Measurements from ENCODE around the gene CD44. TPM values are rescaled to one million over a fixed set of nuclear protein-coding genes. Genes with fewer than 3 reads are reported as not detected.
A peak's percentile ranks its signal among the peaks of the same experiment; 100 is the strongest.

CD44 gene
- total RNA-seq, 1 donor from 2014 or later = 188 TPM

DNA sequence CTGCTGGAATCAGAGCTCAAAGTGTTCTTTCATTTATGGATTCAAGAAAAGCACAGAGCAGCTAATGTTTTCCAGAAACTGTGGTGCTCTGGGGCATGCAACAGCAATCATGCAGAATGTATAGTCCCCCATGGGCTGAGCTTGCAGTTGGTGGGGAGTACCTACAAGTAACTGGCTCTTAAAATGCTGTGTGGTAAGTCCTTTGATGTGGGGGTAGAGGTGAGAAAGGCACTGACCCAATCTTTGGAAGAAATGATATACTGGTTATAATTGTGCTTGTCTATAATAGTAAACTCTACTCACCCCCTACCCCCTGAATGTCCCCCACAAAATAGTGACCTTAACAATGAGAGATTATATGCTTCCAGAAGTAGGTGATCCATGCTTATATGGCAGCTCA lies 29.1 kb upstream of the CD44 start:
- intact Hi-C loops (cut with DNase I) = no loop called here
- DNase-seq (ENCODE audit: low spot score) (no peak), ATAC-seq (no peak)

DNA sequence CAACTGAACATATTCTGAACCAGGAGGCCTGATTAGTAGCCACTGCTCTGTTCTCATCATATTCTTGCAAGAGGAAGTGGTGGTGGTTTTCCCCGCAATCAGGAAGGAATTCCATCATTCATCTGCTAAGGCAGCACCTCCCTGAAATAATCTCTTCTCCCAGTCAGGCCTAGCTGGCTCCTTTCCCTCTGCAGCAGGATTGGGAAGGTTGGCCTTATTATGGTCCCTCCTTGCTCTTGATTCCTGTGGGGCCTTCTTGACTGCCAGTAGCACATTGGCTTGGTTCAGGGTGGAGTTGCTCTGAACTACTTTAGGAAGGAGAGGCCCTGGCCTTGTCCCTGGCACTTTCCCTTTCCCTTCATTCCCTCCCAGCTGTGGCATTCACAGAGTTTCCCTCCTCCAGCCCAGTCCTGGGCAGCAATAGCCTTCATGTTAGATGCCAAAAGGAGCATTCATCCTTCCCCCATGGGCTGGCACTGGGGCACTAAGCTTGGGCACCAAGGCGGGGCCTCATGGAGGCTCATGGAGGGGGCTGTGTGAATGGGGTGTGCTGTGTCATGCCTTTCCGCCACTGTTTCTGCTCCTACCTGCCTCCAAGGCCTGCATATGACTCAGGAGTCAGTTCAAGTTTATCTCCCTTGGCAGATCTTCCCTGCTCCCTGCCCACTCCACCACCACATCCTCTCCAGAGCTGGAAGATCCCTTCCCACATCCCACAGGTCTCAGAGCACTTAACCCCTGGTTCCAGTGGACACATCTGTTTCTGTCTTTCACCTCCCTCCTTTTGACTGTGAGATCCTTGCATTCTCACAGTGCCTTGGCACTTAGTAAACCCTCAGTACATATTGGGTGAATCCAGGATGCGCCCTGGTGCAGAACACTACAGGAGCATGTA lies 27.6 kb upstream of the CD44 start:
- intact Hi-C loops (cut with DNase I) = no loop called here
- no peak for DNase-seq (ENCODE audit: low spot score)
- no peak for ATAC-seq

DNA sequence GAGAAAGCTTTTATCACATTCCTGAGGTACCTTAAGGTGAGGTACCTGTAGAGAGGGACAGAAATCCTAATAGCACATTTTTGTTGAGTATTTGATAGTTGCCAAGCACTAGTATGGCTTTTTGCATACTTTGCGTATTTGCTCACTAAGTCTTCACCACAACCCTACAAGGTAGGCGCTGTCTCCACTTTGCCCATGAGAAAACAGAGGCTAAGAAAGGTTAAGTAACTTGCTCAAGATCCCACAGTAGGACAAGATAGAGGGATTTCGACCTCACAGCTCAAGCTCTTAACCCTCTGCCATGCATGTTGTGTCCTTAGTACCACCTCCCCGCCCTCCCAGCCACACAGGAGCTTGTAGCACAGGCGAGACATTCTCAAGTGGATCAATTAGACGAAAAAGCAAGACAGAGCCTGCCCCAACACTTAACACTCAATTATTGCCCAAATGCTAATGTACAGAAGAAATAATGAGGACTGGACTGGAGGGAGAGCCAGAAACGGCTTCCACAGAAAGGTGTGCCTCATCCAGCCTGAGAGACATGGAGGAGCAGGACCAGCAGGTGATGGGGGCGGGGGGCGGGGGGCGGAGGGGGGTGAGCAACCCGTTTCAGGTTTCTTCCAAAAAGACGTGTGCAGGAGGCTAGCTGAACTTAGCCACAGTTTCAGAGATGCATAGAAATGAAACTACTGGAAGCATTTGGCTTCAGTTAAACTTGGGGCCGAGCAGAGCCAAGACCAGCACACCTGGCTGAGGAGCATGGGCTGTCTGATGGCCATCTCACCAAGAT lies 26.7 kb upstream of the CD44 start:
- DNase-seq (ENCODE audit: low spot score) = no peak
- ATAC-seq = no peak
- intact Hi-C loops (cut with DNase I) = no loop called here

DNA sequence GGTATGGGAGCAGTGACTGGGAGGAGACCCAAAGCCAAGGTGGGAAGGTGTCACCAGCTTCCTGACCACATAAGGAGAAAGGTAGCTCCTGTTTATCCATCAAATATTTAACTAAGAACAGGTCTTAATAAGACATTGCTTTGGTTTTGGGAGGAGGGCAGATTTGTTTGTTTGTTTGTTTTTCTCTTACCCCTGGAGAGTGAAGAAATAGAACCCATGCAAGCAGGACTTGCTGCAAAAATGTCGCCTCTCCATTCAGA lies 26.2 kb upstream of the CD44 start:
- ATAC-seq (no peak), DNase-seq (ENCODE audit: low spot score) (no peak)
- intact Hi-C loops (cut with DNase I) = no loop called here

DNA sequence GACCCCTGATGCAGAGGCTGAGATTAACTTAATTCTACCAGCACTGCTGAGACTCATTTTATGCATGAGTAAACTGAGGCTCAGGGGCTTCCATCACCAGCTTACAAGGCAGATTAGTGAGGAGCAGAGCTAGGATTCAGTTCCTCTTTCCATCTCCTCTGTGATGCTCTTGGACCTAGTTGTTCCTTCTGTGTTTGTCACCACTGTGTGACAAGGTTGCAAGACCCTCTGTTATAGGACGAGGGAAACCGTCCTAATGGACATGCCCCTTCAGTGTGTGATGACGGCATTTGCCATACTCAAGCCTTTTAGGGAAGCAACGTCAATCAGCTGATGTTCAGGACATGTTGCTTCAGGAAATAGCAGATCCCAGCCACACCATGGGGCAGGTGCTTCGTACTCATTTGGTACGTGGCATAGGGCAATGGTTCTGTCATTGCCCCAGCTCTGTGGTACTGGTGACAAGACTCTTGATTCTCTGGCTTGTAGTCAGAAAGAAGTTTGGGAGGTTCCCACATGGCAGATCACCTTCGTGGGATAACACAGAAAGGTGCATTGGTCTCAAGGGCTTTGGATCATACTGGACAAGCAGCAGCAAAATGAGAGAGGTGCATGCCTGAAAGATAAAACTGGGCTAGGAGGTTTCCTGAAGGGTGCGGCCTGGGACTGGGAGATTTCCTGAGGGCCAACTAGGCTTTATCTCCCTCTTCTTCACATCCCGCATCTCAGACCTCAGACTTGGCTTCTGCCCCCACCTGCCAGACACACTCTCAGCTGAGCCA lies 23.9 kb upstream of the CD44 start:
- DNase-seq (ENCODE audit: low spot score) (no peak), ATAC-seq (no peak)
- intact Hi-C loops (cut with DNase I) = no loop called here

DNA sequence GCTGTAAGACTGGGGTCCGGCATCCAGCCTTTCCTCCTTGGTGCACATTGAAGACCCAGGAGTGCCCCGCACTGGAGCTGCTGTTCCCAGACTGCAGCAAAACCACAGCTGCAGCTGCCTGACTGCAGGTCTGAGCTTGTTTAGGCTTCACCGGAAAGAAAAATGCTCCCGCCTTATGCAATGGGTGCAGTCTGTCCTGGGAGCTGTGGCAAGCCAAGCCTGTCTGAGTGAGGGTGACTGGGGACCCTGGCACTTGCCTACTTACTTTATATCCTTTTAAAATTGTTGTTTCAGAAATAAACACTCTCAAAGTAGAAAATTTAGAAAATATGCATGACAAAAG lies 23.3 kb upstream of the CD44 start:
- no peak for ATAC-seq

DNA sequence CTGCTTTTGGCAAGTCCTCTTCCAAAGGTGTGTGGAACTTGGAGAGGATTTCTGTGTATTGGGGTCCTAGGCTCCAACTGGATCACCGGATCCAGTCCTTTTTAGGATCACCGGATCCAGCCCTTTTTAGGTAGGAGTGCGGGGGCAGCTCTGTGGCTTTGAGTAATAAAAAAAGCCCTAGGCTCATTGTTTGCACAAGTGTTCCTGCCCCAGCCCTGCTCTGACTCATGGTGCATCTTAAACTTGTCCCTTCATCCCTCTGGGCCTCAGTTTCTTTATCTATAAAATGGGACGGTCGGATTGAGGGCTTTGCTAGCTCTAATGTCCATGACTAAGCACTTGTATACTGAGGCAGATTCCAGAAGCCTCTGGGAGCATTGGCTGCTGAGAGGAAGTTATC lies 22.7 kb upstream of the CD44 start:
- ATAC-seq = no peak
- intact Hi-C loops (cut with DNase I) = no loop called here

More for the DNA sequence above, 23.3 kb upstream of the CD44 start:
- DNase-seq (ENCODE audit: low spot score) = no peak
- intact Hi-C loops (cut with DNase I) = no loop called here

DNA sequence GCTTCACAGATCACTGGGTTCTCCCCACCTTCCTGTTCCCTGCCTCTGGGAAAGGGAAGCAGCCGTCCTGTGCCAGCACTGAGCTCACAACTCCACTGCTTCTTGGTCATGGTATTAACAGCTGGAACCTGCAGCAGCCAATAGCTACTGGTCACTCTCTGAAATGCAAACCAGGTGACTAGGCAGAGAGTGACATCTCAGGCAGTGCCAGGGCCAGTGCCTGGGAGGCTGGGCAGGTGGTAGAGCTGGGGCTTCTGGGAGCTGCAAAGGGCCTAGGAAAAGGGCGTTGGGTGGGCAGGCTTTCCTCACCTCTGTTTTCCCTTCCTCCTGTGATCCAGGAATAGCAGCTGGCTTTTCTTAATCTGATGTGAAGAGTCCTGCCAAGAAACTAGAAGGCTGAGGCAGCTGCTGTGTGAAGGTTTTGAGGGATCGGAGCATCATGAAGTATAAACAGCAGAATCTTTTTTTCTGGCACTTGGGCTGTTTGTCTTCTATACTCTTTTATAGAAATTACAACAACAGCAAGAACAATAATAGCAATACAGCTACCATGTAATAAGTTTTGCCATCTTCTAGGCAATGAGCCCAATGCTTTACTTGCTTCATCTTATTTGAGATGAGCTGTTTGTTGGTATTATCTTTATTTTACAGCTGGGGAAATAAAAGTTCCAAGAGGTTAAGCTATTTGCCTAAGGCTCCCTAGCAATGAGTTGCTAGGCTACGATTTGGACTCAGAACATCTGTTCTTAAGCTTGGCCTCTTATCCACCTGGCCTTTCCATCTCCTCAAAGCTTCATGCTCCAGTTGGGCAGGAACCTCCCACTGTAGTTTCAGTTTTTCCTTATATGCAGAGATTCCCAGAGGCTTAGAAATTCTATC lies 22.0 kb upstream of the CD44 start:
- ATAC-seq = peak; percentile 38
- DNase-seq (ENCODE audit: low spot score) = no peak
- intact Hi-C loops (cut with DNase I) = no loop called here

More for the DNA sequence above, 22.7 kb upstream of the CD44 start:
- DNase-seq (ENCODE audit: low spot score) = no peak

DNA sequence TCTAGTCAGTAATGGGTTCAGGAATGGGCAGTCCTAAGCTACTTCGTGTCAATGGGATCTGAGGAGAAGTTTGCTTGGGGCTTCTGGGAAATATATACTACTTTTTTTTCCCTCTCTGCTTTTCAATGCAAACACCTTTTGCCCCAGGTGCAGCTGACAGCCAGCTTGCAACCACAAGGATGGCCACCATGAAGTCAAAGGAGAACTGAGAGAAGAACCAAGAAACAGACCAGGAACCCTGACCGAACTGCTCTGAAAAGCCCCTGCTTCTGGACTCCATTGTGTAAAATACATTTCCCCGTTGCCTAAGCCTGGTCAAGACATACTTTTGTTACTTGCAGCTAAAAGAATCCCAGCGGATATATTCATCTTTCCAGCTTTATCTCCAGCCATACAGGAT lies 20.1 kb upstream of the CD44 start:
- intact Hi-C loops (cut with DNase I) = no loop called here
- DNase-seq (ENCODE audit: low spot score) (no peak), ATAC-seq (no peak)

DNA sequence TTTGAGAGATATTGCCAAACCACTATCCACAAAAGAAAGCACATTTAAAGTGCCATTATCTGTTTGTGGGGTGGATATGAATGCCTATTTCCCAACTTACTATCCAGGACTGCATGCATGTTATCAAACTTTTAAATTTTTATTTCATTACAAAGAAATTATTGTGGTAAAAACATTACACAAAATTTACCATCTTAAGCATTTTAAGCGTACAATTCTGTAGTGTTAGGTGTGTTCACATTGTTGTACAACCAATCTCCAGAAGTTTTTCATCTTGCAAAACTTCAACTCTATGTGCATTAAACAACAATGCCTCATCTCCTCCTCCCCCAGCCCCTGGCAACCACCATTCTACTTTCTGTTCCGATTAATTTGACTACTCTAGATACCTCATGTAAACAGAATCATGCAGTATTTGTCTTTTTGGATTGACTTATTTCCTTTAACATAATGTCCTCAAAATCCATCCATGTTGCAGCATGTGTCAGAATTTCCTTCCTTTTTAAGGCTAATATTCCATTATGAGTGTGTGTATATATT lies 17.6 kb upstream of the CD44 start:
- DNase-seq (ENCODE audit: low spot score) (no peak), ATAC-seq (no peak)
- intact Hi-C loops (cut with DNase I) = no loop called here

DNA sequence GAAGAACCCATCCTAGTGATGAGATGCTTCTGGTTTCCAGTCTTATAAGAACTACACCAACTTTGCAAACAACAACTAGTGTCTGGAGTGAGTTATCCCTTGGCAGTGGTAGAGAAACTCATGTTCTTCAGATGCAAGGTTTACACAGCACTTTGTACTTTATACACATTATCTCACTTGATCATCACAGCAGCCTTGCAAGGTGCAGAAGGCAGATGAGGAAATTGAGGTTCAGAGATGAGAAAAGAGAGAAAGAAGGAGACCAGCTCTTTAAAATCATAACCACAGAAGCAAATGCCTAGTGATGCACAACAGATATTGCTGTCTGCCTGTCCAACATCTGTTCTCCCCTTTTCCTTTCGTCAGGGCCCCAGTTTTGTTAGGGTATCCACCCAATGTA lies 16.7 kb upstream of the CD44 start:
- ATAC-seq = no peak
- DNase-seq (ENCODE audit: low spot score) = no peak
- intact Hi-C loops (cut with DNase I) = no loop called here

DNA sequence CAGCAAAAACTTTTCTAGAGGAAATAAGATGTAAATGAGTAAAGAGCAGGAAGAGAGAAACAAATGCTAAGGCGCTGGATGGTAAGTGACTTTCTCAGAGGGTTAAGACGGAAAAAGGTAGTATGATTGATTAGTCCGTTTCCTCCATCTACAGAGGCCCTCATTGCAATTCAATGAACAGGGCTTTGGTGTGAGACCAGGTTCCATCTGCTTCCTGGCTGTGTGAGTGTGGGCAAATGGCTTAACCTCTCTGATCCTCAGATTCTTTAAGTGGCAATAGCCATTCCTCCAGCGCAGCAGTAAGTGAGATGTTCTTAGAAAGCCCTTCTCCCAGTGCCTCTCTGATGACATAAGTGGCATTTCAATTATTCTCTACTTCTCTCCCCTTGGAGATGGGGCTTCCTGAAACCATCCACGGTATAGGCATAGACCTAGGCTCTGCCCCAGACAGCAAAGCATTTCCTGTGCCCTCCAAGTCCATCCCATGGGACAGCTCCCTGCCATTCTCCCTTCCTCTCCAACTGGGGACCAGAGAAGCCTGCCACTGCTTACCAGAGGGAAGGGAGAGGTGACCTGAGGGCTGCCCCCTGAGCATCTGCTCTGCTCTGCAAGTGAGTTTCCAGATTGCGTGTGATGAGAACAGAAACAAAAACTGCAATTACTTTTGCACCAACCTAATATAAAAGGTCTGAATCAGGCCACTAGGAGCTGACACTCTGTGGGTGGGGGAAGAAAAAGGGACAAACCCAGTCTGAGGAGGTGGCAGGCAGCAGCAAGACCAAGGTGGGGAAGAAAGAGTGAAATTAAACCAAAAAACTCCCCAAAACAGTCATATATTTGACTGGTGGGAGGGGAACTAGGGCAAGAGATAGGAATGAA lies 12.7 kb upstream of the CD44 start:
- ATAC-seq (no peak), DNase-seq (ENCODE audit: low spot score) (no peak)
- intact Hi-C loops (cut with DNase I) = no loop called here

DNA sequence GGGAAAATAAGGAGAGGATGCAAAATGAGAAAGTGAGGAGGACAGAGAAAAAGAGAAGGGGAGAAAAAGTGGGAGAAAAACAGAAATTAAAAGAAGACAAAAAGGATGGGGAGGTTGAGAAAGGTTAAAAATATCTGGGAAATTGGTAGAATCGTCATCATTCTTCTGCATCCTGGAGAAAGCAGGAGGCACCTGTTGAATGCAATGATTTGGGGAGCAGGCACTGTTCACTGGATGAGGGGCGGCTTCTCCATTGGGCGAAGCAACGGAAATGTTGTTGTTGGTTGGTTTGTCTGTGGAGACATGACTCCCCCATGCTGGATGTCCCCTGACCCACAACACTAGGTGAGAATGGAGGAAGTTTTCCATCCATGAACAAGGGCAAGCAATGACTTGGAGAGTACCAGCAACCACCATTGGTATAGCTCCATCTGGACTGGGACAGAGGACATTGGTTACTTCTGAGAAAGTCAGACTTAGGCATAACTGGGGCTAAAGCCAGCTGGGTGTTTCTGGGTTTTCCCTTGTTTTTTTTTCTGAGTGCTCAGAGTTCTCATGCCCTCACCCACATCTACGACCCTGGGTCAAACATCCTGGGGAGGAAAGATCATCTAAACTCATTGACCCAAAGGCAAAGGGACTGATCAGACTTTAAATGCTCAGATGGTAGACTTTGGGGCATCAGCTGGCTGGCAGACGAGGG lies 11.9 kb upstream of the CD44 start:
- intact Hi-C loops (cut with DNase I) = no loop called here
- ATAC-seq (no peak), DNase-seq (ENCODE audit: low spot score) (no peak)

DNA sequence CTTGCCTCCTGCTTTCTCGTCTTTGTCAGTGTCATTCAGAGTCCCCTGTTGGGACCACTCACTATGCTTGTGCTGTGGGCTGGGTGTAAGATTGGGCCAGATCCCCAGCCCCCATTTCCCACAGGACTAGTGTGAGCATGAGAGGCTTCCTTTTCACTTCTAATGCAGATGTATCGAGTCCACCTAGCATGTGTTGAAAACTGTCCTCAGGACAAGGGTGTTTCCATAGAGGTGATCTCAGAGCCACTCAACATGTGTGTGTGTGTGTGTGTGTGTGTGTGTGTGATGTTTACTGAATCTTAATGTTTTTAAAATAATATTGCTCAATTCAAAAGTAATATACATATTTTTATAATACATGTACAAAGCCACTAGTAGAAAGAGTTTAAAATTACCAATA lies 11.4 kb upstream of the CD44 start:
- intact Hi-C loops (cut with DNase I) = no loop called here
- no peak for DNase-seq (ENCODE audit: low spot score)
- ATAC-seq = no peak

DNA sequence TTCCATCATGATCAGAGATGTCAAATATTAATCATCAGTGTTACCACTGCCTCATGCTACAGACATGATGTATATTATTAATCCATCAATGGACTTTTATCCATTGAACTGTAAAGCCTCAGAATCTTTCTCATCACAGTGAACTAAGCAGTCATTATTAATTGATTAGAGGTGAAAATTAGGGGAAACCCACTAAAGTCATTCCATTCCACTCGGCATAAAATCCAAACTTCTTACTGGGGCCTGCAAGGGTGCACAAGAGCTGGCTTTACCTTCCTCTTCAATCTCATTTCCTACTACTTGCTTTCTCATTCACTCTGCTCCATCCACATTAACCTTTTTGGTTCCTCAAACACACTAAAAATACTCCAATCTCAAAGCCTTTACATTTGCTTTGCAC lies 7.9 kb upstream of the CD44 start:
- intact Hi-C loops (cut with DNase I) = no loop called here
- no peak for DNase-seq (ENCODE audit: low spot score)
- no peak for ATAC-seq

DNA sequence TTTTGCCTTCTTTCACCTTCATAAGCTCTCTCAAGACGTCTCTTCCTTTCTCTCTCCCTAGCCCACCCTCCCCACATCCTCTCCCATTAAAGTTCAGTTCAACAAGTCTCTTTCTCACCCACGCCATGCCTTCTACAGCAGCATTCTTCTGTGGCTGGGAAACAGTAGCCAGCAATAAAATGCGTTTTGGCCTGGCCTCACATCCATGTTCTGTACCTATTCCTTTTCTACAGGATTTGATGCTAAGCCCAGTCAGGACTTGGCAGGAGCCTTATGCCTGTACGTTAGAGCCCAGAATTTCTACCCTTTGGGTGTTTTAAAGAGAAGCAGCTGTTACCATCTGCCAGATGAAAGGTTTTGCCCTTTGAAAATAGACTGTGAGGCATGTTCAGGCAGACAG lies 7.1 kb upstream of the CD44 start:
- DNase-seq (ENCODE audit: low spot score) = no peak
- ATAC-seq = no peak
- intact Hi-C loops (cut with DNase I) = no loop called here

DNA sequence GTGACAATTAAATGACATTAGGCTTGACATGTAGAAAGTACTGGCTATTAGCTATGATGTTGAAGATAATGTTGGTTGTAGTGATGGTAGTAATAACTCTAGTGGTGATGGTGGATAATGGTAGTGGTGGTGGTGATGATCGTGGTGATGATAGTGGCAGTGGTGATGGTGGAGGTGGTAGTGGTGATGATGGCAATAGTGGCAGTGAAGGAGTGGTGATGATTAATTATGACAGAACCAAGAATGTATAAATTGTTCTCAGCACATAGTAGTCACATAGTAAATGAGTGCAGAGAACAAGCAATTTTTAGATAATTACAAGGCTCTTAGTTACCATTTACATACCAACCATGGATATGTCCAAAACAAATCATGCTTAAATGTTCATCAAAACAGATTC lies 5.3 kb upstream of the CD44 start:
- intact Hi-C loops (cut with DNase I) = no loop called here
- ATAC-seq (no peak), DNase-seq (ENCODE audit: low spot score) (no peak)
